ENCODE data around the gene NUCB2.
"Not testable (repeated sequence)": the region's sequence is repeated elsewhere in the genome, so short reads cannot be mapped to it uniquely, and the experiment has no call there.

NUCB2 gene

DNA sequence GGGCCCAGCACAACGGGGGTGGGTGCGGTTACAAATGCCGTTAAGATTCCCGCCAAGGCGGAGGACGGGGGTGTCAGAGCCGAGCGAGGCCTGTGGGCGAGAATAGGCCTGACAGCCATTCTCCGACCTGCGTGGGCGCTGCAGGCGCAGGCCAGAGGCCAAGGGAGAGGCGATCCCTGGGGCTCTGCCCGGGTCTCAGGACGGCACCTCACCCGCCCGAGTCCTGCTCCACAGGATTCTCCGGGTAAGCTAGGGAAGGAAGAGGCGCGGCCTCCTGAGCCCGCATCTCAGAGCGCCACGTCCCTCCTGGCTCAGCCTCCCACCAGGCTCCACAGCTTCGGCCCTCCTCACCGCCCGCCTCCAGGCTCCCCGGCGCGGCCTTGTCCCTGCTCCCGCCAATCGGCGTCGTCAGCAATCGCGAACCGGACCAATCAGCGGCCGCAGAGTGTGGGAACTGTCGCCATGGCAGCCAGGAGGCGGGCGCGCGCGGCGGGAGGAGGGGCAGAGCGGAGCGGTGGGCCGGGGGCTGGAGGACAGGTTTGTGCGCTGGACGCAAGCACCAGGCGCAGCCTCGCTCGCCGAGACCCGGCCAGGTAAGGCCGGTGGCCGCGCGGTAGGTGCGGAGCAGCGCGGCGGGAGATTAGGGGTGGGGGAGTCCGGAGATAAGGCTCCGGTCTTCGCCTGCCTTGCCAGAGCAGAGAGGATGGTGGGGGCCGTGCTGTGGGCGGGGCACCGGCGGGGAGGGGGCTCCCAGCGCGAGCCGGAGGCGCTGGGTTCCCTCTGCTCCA lies at the start of gene NUCB2:
Gene NUCB2 (plus strand): TSS at position 504 of the 788 bp plus-strand sequence. CDS start 18,585 bp downstream, outside the sequence.
- DNase-seq = peak; percentile 98

DNA sequence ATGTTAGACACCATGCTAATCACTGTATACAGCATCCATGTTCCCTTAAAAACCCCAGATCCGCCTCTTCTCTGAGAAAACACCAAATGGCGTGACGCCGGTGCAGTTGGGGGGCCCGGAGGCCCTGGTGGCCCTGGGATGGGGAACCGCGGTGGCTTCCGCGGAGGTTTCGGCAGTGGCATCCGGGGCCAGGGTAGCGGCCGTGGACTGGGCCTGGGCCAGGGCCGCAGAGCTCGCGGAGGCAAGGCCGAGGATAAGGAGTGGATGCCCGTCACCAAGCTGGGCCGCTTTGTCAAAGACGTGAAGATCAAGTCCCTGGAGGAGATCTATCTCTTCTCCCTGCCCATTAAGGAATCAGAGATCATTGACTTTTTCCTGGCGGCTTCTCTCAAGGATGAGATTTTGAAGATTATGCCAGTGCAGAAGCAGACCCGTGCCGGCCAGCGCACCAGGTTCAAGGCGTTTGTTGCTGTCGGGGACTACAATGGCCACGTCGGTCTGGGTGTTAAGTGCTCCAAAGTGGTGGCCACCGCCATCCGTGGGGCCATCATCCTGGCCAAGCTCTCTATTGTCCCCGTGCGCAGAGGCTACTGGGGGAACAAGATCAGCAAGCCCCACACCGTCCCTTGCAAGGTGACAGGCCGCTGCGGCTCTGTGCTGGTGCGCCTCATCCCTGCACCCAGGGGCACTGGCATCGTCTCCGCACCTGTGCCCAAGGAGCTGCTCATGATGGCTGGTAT lies 48.2 kb upstream of the NUCB2 start:
- not testable (repeated sequence) for DNase-seq

GRCh38 chr11:17229481-17230152 lies 46.9 kb upstream of the NUCB2 start:
- no peak for DNase-seq

- DNase-seq = peak; percentile 19
Observed at GRCh38 chr11:17230867-17231851, 45.4 kb upstream of the NUCB2 start.

DNA sequence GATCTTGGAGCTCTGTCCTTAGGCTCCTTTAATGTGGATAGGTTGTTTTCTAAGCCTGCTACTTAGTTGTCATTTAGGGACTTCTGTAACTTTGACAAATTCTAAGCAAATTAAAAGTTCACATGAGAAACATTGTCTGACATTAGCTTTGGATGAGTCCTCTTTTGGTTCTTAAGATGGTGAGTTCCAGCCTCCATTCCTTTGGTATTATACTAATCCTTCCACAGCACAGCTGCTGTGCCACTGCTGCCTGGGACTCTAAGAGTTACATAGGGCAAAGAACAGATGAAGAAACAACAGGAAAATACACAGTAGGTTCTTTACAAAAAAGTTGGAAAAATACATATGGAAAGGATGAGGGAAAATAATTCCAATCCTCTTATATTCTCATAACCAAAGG lies 43.4 kb upstream of the NUCB2 start:
- DNase-seq = no peak

- no peak for DNase-seq
Observed at GRCh38 chr11:17238377-17238776, 38.2 kb upstream of the NUCB2 start.

GRCh38 chr11:17239927-17240326 lies 36.6 kb upstream of the NUCB2 start:
- DNase-seq = not testable (repeated sequence)

DNA sequence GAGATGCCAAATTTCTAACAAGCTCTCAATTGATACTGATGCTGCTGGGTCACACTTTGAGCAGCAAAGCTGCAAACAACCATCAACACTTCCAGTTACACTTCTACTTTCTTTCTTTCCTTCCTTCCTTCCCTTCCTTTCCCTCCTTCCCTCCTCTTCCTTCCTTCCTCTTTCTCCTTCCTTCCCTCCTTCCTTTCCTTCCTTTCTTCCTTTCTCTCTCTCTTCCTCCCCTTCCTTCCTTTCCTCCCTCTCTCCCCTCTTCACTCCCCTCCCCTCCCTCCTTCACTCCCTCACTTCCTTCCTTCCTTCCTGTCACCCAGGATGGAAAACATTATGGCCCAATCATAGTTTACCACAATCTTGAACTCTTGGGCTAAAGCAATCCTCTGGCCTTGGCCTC lies 35.8 kb upstream of the NUCB2 start:
- DNase-seq = no peak

DNA sequence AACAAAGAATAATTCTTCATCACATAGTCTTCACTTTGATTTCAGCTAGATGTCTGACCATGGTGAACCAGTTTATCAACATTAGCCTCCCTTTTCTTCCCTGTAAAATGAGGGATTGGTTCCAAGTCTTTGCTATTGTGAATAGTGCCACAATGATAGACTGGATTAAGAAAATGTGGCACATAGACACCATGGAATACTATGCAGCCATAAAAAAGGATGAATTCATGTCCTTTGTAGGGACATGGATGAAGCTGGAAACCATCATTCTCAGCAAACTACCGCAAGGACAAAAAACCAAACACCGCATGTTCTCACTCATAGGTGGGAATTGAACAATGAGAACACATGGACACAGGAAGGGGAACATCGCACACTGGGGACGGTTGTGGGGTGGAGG lies 33.6 kb upstream of the NUCB2 start:
- not testable (repeated sequence) for DNase-seq

DNA sequence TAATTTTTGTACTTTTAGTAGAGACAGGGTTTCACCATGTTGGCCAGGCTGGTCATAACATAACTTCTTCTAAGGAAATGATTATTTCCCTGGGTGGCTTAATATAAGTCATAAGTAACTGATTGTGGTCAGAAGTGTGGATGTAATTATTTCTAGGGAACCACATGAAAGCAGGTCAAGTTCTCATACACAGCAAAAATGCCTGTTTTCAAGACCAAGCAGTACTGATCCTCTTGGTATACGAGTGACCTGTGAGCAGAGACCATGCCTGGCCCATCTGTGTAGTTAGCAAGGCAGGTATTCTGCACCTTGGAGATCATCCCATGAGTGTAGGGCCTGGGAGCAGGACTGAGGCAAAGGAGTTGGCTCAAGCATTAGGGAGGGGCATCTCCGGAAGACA lies 32.5 kb upstream of the NUCB2 start:
- no peak for DNase-seq

DNA sequence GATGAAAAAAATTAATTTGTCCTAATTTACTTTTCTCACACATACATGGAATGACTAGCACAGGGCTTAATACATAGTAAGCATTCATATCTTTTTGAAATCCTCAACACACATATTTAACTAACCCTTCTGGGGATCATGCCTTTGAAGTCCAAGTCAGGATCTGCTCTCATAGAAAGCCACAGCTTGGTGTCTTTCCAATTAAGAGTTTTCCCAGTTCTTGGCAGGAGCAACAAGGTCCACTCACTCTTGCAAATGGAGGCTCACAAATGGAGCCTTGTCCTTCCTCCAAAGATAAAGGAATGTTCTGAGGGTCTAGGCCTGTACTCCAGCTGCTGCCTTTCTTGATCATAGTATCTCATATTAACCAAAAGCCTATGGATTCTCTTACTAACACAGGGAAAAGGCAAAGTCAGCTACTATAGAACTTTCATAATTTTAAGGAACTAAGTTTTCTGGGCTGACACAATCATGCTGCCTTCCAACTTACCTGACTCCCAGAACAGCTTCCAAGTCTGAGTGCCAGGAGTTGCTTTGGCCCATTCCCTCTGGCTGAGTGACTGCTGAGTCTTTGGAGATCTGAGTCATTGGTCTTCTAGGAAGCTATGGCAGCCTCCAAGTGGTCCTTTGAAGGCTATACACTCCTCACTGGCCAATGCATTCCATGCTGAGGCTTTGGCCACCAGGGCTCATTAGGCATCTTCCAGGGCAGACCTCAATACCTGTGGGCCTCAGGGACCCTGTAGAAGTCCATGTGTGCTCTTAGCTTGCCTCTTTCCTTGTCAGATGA lies 25.8 kb upstream of the NUCB2 start:
- no peak for DNase-seq

GRCh38 chr11:17252704-17253103 lies 23.8 kb upstream of the NUCB2 start:
- DNase-seq = no peak

- no peak for DNase-seq
Observed at GRCh38 chr11:17256512-17256911, 20.0 kb upstream of the NUCB2 start.

DNA sequence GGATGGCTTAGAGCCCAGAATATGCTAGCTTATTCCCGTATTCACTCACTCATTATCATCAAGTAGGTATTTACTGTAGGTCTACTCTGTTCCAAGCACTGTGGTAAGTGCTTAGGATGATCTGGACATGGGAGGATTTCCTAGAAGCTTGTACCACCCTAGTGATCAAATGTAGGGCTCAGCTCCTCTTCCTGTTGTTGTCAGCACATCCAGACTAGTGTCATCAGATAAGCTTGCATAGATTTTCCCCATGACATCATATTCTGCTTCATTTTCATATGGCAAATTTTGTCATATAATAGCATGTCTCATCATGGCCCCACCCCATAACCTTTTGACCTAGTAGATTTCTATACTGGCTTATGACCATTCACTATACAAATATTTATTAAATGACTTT lies 19.3 kb upstream of the NUCB2 start:
- DNase-seq = peak; percentile 21

- DNase-seq = peak; percentile 66
Observed at GRCh38 chr11:17258670-17259069, 17.9 kb upstream of the NUCB2 start.

DNA sequence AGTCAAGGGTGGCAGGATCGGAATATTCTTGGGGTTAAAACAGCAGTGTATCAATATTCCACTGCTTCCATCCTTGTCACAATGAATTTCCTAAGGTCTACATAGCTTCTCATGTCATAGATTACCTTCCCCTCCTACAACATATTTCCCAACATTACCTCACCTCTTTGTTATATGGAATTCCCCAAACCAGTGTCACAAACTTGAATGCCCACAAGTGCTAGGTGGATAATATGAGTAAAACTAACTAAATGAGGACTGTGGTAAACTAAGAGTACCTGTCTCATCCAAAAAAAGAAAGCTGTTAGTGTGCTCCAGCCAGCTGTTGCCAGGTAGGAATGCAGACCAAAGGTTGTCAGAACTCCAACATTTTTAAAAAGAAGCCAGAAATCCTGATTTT lies 17.0 kb upstream of the NUCB2 start:
- DNase-seq = no peak

DNA sequence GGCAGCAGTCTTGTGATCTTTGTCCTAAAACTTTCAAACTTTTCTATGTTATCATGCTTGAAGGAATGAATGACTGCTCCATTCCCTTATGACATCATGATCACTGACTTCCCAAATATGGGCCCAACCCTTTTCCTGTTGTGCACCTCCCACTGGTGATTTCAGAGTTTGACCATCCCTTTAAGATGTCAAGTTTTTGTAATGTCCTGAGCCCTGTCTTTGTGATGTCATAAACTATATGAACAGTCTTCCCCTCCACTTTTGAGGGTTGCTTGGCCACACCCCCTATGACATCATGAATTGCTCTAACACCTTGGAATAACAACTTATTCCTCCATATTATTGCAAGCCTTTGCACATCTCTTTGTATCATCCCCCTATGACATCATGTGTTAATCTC lies 16.5 kb upstream of the NUCB2 start:
- DNase-seq = no peak

DNA sequence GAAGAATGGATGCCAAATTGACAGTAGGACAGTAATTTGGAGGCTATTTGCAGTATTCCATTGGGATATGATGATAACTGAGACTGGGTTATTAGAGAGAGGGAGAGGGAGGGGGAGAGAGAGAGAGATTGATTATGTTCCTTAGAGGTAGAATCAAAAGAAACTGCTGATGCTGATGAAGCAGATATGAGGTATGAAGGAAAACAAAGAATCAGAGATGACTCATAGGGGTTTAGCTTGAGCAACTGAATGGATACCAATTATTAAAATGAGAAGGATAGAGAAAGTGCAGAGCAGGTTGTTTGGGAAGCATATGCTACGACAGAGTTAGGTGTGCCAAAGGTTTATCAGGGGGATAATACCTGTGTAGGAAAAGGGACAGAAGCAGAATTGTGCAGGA lies 12.8 kb upstream of the NUCB2 start:
- no peak for DNase-seq

DNA sequence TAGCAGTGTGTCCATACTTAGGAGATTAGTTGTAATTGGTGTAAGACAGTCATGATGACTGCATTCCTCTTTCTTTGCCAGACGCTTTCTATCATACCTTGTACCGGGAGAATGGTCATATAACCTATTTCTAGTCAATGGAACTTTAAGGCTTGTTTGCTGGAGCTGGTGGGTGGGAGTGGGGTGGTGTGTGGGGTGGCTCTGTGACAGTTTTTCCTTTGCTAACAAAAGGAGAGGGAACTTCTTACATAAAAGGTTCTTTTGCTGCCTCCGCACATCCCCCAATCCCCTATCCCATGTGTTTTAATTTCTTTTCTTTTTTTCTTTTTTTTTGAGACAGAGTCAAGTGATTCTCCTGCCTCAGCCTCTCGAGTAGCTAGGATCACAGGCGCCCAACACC lies 9.8 kb upstream of the NUCB2 start:
- no peak for DNase-seq

GRCh38 chr11:17267576-17267975 lies 9.0 kb upstream of the NUCB2 start:
- DNase-seq = no peak

DNA sequence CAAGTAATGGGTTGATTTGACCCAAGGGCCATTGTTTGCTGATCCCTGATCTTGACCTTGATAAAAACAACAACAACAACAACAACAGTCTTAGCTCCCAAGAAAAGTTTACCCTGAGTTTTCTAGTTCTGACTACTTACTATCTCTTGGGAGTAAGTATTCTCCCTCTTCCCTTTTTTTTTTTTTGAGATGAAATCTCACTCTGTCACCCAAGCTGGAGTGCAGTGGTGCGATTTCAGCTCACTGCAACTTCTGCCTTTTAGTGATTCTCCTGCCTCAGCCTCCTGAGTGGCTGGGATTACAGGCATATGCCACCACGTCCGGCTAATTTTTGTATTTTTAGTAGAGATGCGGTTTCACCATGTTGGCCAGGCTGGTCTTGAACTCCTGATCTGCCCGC lies 8.0 kb upstream of the NUCB2 start:
- not testable (repeated sequence) for DNase-seq

GRCh38 chr11:17268902-17269301 lies 7.6 kb upstream of the NUCB2 start:
- no peak for DNase-seq
